AG04450 (cell line): ENCODE data around the gene PTPRT. TPM values are rescaled to one million over a fixed set of nuclear protein-coding genes. Genes with fewer than 3 reads are reported as not detected.

Experiments
- CTCF ChIA-PET: fragments of 300-600, 350-600 bp; formaldehyde crosslinking; extraction: SDS; loops from one replicate; lab custom pipeline; 2022; ENCODE audit warnings: antibody characterized with exemption, inconsistent platforms; lab: Charles Lee
- POLR2A ChIA-PET: fragments of 350-600 bp; formaldehyde crosslinking; extraction: SDS; loops from one replicate; lab custom pipeline; 2021; ENCODE audit warnings: antibody characterized with exemption, inconsistent platforms; lab: Yijun Ruan, JAX
- DNase-seq: peaks from one replicate; pipeline ENCODE4 v3.0.0-alpha.2; 2011; ENCODE audit warnings: low read depth, low spot score
- H3K27ac ChIP-seq: one replicate; pipeline ENCODE4 v1.5.1; 2012; ENCODE audit warnings: low read depth, low read length, control low read depth
- H3K27me3 ChIP-seq: one replicate; pipeline ENCODE4 v1.6.0; 2012; ENCODE audit warnings: low read length; ENCODE audit not compliant: control insufficient read depth, insufficient read depth
- H3K4me3 ChIP-seq: 2 replicates; pipeline ENCODE4 v1.5.1; 2011; ENCODE audit warnings: mild to moderate bottlenecking, low read depth, low read length, control low read depth
- H3K9me3 ChIP-seq: 2 replicates; pipeline ENCODE4 v1.5.1; 2012; ENCODE audit warnings: low read length; ENCODE audit not compliant: control insufficient read depth, insufficient read depth
- polyA plus RNA-seq: library from polyadenylated mRNA; depleted of rRNA; stranded (reverse); fragments of >200 nt; gene quantifications from 2 replicates; pipeline ENCODE4 v1.2.3, GENCODE V29; 2011
- TF ChIP-seq, protein P1 (sequence below): IDR thresholded peaks from 2 replicates; pipeline ENCODE4 v1.5.1; 2011; ENCODE audit warnings: low read depth, low read length, control low read depth, inconsistent platforms

The PTPRT gene
- polyA plus RNA-seq, 1 experiment: not detected

DNA sequence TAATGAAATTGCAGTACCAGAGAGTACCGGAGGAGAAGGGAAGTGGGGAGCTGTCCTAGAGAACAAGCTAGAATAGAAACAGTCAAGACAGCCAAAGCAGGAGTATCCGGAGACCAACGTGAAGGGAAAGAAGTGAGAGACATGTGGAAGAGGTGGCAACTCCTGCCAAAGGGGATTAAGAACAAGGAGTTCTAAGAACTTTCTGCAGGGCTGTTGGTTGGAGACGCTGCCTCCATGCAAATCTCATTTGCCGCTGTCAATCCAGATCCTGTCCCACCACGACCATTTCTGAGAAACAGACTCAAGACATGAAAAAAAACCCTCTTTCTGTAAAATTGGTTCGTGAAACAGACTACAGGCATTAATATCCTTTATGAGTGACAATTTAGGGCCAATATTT lies 595.7 kb downstream of the PTPRT start:
- ChIA-PET POLR2A (no interaction called here), CTCF (no interaction called here)
- Histone ChIP-seq H3K9me3 (peaks cover 35% of the 10 kb centered on the region), H3K27ac (no peak overlapping the region), H3K27me3 (no peaks in the 10 kb centered on the region), H3K4me3 (no peak overlapping the region)
- TF ChIP-seq, protein P1, sequence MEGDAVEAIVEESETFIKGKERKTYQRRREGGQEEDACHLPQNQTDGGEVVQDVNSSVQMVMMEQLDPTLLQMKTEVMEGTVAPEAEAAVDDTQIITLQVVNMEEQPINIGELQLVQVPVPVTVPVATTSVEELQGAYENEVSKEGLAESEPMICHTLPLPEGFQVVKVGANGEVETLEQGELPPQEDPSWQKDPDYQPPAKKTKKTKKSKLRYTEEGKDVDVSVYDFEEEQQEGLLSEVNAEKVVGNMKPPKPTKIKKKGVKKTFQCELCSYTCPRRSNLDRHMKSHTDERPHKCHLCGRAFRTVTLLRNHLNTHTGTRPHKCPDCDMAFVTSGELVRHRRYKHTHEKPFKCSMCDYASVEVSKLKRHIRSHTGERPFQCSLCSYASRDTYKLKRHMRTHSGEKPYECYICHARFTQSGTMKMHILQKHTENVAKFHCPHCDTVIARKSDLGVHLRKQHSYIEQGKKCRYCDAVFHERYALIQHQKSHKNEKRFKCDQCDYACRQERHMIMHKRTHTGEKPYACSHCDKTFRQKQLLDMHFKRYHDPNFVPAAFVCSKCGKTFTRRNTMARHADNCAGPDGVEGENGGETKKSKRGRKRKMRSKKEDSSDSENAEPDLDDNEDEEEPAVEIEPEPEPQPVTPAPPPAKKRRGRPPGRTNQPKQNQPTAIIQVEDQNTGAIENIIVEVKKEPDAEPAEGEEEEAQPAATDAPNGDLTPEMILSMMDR: no peak
- no peak for DNase-seq

DNA sequence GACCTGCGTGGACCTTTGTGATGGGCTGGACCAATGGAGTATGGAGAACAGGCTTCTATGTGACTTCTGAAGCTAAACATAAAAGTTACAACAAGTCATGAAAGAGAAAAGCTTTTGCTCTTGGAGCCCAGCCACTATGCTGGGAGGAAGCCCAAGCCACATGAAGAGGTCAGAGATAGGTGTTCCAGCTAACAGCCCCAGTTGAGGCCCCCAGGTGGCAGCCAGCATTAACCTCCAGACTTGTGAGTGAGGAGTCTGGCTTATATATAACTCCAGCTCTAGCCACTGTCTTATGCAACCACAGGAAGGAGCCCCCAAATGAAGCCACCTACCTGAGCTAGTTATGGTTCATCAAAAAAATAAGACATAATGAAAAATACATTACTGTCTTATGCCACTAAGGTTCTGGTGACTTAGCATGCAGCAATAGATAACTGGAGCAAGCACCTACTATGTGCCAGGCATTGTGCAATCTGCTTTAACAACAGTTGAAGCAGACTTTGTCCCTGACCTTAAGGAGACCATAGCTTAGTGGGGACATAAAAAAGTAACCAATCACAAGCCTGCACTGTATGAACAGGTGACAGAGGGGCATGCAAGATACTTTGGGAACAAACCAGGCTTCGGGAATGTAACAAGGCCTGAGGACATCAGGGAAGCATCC lies 599.6 kb downstream of the PTPRT start:
- DNase-seq: no peak
- ChIA-PET POLR2A (no interaction called here), CTCF (no interaction called here)
- Histone ChIP-seq H3K27me3 (no peaks in the 10 kb centered on the region), H3K9me3 (peaks cover 27% of the 10 kb centered on the region), H3K4me3 (no peak overlapping the region), H3K27ac (no peak overlapping the region)
- TF ChIP-seq, protein P1: no peak

DNA sequence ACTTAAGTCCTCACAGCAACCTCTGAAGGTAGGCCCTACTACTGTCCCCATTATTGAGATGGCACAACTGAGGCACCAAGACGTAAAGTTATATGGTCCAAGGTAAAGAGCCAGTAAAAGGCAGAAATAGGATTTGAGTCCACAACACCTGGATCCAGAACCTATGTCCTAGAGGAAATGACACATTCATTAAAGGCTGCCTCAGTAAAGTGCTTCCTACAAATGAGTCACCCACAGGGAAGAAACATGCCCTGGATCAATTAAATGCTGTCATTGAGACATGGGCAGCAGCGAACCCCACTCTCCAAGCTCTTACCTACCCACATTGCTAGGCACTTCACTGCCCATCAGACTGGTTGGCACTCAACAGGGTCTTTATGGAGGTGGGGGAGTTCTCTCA lies 600.9 kb downstream of the PTPRT start:
- ChIA-PET POLR2A (no interaction called here), CTCF (no interaction called here)
- DNase-seq: no peak
- TF ChIP-seq, protein P1: no peak
- no peak overlapping the region for H3K27ac ChIP-seq
- no peaks in the 10 kb centered on the region for H3K27me3 ChIP-seq
- no peak overlapping the region for H3K4me3 ChIP-seq
- H3K9me3 ChIP-seq: peaks cover 21% of the 10 kb centered on the region

DNA sequence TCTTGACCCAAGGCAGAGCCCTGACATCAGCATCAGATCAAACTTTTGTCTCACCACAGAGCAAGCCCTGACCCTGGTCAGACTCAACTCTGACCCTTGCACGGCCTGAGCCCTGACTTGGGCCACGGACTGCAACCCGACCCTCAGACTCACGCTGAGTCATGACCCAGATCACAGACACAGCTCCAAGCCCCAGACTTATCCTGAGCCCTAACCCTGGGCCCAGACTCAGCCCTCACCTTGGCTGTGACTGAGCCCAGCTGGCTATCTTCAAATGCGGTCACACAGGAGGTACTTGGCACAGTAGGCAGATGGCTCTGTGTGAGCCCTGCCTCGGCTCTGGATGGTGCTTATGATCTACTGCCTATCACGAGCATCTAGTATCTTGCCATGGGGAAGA lies 602.3 kb downstream of the PTPRT start:
- Histone ChIP-seq H3K4me3 (no peak overlapping the region), H3K27me3 (no peaks in the 10 kb centered on the region), H3K27ac (no peak overlapping the region), H3K9me3 (peaks cover 18% of the 10 kb centered on the region)
- TF ChIP-seq, protein P1: no peak
- ChIA-PET POLR2A (no interaction called here), CTCF (no interaction called here)
- DNase-seq: no peak

DNA sequence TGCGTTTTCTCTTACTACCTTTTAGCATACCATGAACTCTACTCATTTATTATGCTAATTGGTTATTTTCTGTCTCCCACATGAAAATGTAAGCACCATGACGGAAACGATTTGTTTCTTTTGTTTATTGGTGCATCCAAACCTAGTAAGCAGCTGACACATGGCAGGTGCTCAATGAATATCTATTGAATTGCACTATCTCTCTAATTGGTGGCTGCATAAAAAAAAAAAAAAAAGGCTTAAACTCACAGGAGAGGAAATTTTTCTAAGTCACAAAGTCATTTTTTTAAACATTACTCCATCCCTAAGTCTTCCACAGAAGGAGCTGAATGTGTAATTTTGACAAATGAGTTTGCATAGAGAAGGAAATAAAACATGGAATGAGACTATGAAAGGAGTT lies 608.4 kb downstream of the PTPRT start:
- Histone ChIP-seq H3K4me3 (no peak overlapping the region), H3K27me3 (no peaks in the 10 kb centered on the region), H3K27ac (no peak overlapping the region), H3K9me3 (peaks cover 18% of the 10 kb centered on the region; the same call in 1 of the 2 replicates)
- ChIA-PET POLR2A (no interaction called here), CTCF (no interaction called here)
- no peak for DNase-seq
- TF ChIP-seq, protein P1: no peak
